WI38 (cell line): ENCODE results near the gene HVCN1.

Experiments
- H3K4me3 ChIP-seq: 2 replicates; pipeline ENCODE4 v1.5.1; 2011; ENCODE audit warnings: low read depth, mild to moderate bottlenecking, control low read depth, low read length
- TF ChIP-seq, protein P1 (sequence below): IDR thresholded peaks from 2 replicates; pipeline ENCODE4 v1.5.1; 2012; ENCODE audit warnings: low read depth, mild to moderate bottlenecking, control low read depth, low read length

Gene HVCN1

DNA sequence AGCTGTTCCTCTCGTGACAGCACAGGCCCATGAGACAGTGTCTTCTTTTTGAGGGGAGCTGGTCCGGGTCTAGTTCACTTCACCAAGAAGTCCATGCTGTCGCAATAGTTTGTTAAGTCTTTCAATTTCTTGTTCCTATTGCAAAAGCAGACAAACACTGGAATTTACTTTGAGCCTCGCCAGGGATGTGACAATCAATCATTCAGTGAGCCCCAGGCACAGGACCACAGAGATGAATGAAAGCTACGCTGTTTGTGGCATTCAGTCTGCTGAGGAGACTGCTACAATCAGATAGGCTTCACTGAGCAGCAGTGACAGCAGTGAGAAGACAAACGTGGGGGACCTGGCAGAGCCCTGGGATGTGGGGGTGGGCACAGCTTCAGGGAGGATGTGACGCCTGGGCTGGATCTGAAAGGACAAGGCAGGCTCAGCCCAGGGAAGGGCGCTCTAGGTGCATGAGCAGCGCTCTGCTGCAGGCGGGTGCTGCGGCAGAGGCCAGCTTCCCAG is 39.5 kb downstream of the HVCN1 start:
- TF ChIP-seq, protein P1, sequence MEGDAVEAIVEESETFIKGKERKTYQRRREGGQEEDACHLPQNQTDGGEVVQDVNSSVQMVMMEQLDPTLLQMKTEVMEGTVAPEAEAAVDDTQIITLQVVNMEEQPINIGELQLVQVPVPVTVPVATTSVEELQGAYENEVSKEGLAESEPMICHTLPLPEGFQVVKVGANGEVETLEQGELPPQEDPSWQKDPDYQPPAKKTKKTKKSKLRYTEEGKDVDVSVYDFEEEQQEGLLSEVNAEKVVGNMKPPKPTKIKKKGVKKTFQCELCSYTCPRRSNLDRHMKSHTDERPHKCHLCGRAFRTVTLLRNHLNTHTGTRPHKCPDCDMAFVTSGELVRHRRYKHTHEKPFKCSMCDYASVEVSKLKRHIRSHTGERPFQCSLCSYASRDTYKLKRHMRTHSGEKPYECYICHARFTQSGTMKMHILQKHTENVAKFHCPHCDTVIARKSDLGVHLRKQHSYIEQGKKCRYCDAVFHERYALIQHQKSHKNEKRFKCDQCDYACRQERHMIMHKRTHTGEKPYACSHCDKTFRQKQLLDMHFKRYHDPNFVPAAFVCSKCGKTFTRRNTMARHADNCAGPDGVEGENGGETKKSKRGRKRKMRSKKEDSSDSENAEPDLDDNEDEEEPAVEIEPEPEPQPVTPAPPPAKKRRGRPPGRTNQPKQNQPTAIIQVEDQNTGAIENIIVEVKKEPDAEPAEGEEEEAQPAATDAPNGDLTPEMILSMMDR, result no peak
- no peak overlapping the region for H3K4me3 ChIP-seq

DNA sequence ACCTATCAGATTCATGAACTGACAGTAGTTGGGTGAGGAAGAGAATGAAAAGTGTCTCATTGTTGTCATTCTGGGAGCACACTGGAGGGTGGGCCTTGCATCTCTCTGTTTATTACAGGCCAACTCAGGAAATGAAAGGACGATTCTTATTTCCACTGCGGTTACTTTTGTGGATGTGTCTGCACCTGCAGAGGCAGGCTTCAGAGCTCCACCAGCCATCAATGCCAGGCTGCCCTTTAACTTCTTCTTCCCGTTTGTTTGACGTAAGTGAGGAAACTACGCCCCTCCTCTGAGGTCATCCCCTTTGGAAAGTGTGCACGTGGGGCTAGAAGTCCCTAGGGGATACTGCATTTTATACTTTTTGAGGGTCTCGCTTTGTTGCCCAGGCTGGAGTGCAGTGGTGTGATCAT is 41.3 kb downstream of the HVCN1 start:
- H3K4me3 ChIP-seq, result no peak overlapping the region
- TF ChIP-seq, protein P1, result no peak

- TF ChIP-seq, protein P1, result no peak
- no peak overlapping the region for H3K4me3 ChIP-seq
Measured at GRCh38 chr12:110641521-110641920, 47.4 kb downstream of the HVCN1 start.

- no peak overlapping the region for H3K4me3 ChIP-seq
- TF ChIP-seq, protein P1, result no peak
Measured at GRCh38 chr12:110640275-110641025, 48.5 kb downstream of the HVCN1 start.

- TF ChIP-seq, protein P1, result no peak
- H3K4me3 ChIP-seq, result no peak overlapping the region
Measured at GRCh38 chr12:110639336-110640141, 49.4 kb downstream of the HVCN1 start.

GRCh38 chr12:110638796-110639195 is 50.1 kb downstream of the HVCN1 start:
- no peak overlapping the region for H3K4me3 ChIP-seq
- TF ChIP-seq, protein P1, result no peak
